ENCODE results near the gene PIK3IP1. TPM values are rescaled to one million over a fixed set of nuclear protein-coding genes. Genes with fewer than 3 reads are reported as not detected.

PIK3IP1 gene
- total and polyA plus RNA-seq, 10 donors, result 36.1 to 152 (median 97.8) TPM

GRCh38 chr22:31279327-31279669 lies 13.0 kb downstream of the PIK3IP1 start:
- Histone ChIP-seq H3K27ac (peak overlapping the region; percentile 1 to 99 (median 62)), H3K36me3 (peaks cover 3 to 98% (median 89%) of the 10 kb centered on the region in 6 donors)
- intact Hi-C loops (cut with DNase I; ENCODE audit: low total_unique reads), result loop anchor here (10.0 kb wide), 1 partner anchor 64 kb away; the partner anchor contains the start of gene LIMK2

GRCh38 chr22:31278626-31279326 lies 13.5 kb downstream of the PIK3IP1 start:
- Histone ChIP-seq H3K4me1 (peaks cover 0 to 61% (median 24%) of the 10 kb centered on the region in 6 donors), H3K36me3 (peaks cover 3 to 98% (median 88%) of the 10 kb centered on the region in 6 donors), H3K9me3 (no peaks in the 10 kb centered on the region), H3K27ac (peak overlapping the region; percentile 1 to 99 (median 62)), H3K4me3 (no peak overlapping the region), H3K27me3 (replicated peaks in 1 of 7) (no peaks in the 10 kb centered on the region)
- no peak for DNase-seq
- intact Hi-C loops (cut with DNase I; ENCODE audit: low total_unique reads), result loop anchor here (10.0 kb wide), 1 partner anchor 64 kb away; the partner anchor contains the start of gene LIMK2
- no peak for TF ChIP-seq POLR2A (IDR thresholded peaks at IDR 0.05)
- no peak for TF ChIP-seq CTCF (IDR thresholded peaks at IDR 0.05 in 8 of 11, conservative IDR thresholded peaks at IDR 0.05 in 3 of 11)
- TF ChIP-seq POLR2AphosphoS5 (IDR thresholded peaks at IDR 0.05), result peak in 1 of 3 donors; percentile 84
- 83 to 87% (median 85%) methylated on average over 6 of the region's 6 CpGs for WGBS, 5 donors

More at GRCh38 chr22:31279327-31279669, 13.0 kb downstream of the PIK3IP1 start:
- H3K9me3 ChIP-seq, result no peaks in the 10 kb centered on the region
- no peak overlapping the region for H3K4me3 ChIP-seq
- H3K27me3 ChIP-seq (replicated peaks in 1 of 7), result no peaks in the 10 kb centered on the region
- TF ChIP-seq POLR2AphosphoS5 (IDR thresholded peaks at IDR 0.05), result peak in 1 of 3 donors; percentile 45
- TF ChIP-seq CTCF (IDR thresholded peaks at IDR 0.05 in 8 of 11, conservative IDR thresholded peaks at IDR 0.05 in 3 of 11), result no peak
- no peak for DNase-seq
- H3K4me1 ChIP-seq, result peaks cover 0 to 66% (median 30%) of the 10 kb centered on the region in 6 donors

- no peaks in the 10 kb centered on the region for H3K27me3 ChIP-seq (replicated peaks in 1 of 7)
- no peak for DNase-seq
- H3K4me1 ChIP-seq, result peaks cover 0 to 55% (median 20%) of the 10 kb centered on the region in 6 donors
- peak overlapping the region; percentile 1 to 99 (median 62) for H3K27ac ChIP-seq
- no peak for TF ChIP-seq POLR2A (IDR thresholded peaks at IDR 0.05)
- no peak for TF ChIP-seq CTCF (IDR thresholded peaks at IDR 0.05 in 8 of 11, conservative IDR thresholded peaks at IDR 0.05 in 3 of 11)
- TF ChIP-seq POLR2AphosphoS5 (IDR thresholded peaks at IDR 0.05), result peak; percentile 67 to 87 (median 71)
- H3K36me3 ChIP-seq, result peaks cover 3 to 98% (median 88%) of the 10 kb centered on the region in 6 donors
- intact Hi-C loops (cut with DNase I; ENCODE audit: low total_unique reads), result loop anchor here (10.0 kb wide), 1 partner anchor 63 kb away; the partner anchor contains the start of gene LIMK2
- H3K9me3 ChIP-seq, result no peaks in the 10 kb centered on the region
- H3K4me3 ChIP-seq, result no peak overlapping the region
- 84 to 91% (median 88%) methylated on average over 9 of the region's 9 CpGs for WGBS, 5 donors
These were observed 14.1 kb downstream of the PIK3IP1 start for GRCh38 chr22:31278151-31278621.

- intact Hi-C loops (cut with DNase I; ENCODE audit: low total_unique reads), result loop anchor here (10.0 kb wide), 1 partner anchor 63 kb away; the partner anchor contains the start of gene LIMK2
- 81 to 93% (median 86%) methylated on average over 5 of the region's 5 CpGs for WGBS, 5 donors
- peaks cover 0 to 55% (median 20%) of the 10 kb centered on the region in 6 donors for H3K4me1 ChIP-seq
- peaks cover 0 to 98% (median 85%) of the 10 kb centered on the region in 6 donors for H3K36me3 ChIP-seq
- no peaks in the 10 kb centered on the region for H3K9me3 ChIP-seq
- TF ChIP-seq POLR2AphosphoS5 (IDR thresholded peaks at IDR 0.05), result no peak
- no peak for TF ChIP-seq CTCF (IDR thresholded peaks at IDR 0.05 in 8 of 11, conservative IDR thresholded peaks at IDR 0.05 in 3 of 11)
- no peak for TF ChIP-seq POLR2A (IDR thresholded peaks at IDR 0.05)
- no peak overlapping the region for H3K4me3 ChIP-seq
- peak overlapping the region; percentile 1 to 99 (median 62) for H3K27ac ChIP-seq
- no peaks in the 10 kb centered on the region for H3K27me3 ChIP-seq (replicated peaks in 1 of 7)
- DNase-seq, result no peak
These were observed 14.5 kb downstream of the PIK3IP1 start for GRCh38 chr22:31277741-31278140.

Data from spleen (tissue), 11 donors.